Breast epithelium (tissue), 3 donors: ENCODE results near the gene ATG5.

ENCODE experiments used
- POLR2A ChIP-seq: fragments of 450-650 bp; IDR thresholded peaks from one replicate; pipeline ENCODE4 v1.6.1; 2016; ENCODE audit warnings: antibody characterized with exemption, mild to moderate bottlenecking, moderate library complexity
- POLR2AphosphoS5 ChIP-seq, 3 donors: sonication (generic); formaldehyde crosslinking; IDR thresholded peaks; one replicate each; pipeline ENCODE4 v1.6.1; 2017; ENCODE audit warnings: antibody characterized with exemption in 3 of 3
- TF ChIP-seq, protein P1 (sequence below), 3 donors: fragments of 450-650 bp; IDR thresholded peaks; one replicate each; pipeline ENCODE4 v1.5.1; 2016 to 2017; ENCODE audit warnings: antibody characterized with exemption in 3 of 3, mild to moderate bottlenecking in 3 of 3, moderate library complexity in 3 of 3

DNA sequence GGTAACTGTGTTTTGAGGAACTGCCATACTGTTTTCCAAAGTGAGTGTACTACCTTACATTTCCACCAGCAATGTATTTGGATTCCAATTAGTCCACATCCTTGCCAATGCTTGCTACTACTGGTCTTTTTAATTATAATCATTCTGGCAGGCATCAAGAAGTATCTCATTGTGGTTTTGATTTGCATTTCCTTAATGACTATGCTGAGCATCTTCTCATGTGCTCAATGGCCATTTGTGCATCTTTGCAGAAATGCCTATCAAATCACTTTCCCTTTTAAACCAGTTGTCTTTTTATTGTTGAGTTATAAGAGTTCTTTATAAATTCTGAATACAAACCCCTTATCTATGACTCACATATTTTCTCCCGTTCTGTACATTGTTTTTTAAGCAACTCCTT lies 75.9 kb downstream of the ATG5 start:
- TF ChIP-seq, protein P1, sequence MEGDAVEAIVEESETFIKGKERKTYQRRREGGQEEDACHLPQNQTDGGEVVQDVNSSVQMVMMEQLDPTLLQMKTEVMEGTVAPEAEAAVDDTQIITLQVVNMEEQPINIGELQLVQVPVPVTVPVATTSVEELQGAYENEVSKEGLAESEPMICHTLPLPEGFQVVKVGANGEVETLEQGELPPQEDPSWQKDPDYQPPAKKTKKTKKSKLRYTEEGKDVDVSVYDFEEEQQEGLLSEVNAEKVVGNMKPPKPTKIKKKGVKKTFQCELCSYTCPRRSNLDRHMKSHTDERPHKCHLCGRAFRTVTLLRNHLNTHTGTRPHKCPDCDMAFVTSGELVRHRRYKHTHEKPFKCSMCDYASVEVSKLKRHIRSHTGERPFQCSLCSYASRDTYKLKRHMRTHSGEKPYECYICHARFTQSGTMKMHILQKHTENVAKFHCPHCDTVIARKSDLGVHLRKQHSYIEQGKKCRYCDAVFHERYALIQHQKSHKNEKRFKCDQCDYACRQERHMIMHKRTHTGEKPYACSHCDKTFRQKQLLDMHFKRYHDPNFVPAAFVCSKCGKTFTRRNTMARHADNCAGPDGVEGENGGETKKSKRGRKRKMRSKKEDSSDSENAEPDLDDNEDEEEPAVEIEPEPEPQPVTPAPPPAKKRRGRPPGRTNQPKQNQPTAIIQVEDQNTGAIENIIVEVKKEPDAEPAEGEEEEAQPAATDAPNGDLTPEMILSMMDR (IDR thresholded peaks at IDR 0.05), result no peak
- TF ChIP-seq POLR2A (no peak), POLR2AphosphoS5 (IDR thresholded peaks at IDR 0.05) (no peak)
